COLO829 (cell line): Measurements from ENCODE around the gene CD200R1L.

Experiments used
- DNase-seq: peaks from one replicate; pipeline ENCODE4 v3.0.0; 2012; ENCODE audit warnings: low spot score

Gene CD200R1L

GRCh38 chr3:112786881-112787579 lies 59.6 kb downstream of the CD200R1L start:
- DNase-seq, result no peak

DNA sequence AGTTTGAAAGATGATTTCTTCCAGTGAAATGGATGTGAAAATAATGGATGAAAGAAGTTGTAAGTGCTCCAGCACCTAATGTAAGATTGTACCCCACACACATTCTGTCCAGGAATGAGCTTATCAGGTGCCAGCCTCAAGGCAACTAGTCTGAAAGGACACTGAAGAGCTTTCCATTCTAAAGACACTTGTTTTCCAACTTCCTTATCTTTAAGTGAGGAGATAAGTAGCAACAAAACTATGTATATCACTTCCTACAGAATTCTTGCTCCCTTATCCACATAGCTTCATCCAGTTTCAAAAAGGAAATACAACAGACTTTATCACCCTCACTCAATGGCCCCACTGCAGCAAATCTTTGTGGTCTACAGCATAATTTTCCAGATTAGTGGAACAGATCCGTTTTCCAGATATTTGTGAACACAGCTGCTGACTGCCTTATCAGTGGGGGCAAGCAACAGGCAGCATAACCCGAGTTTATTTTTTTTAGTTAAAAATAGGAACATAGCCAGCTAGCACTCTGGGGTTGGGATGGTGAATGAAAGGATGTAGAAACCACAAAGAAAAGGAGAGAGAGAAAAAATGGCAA lies 60.6 kb downstream of the CD200R1L start:
- DNase-seq, result no peak

DNA sequence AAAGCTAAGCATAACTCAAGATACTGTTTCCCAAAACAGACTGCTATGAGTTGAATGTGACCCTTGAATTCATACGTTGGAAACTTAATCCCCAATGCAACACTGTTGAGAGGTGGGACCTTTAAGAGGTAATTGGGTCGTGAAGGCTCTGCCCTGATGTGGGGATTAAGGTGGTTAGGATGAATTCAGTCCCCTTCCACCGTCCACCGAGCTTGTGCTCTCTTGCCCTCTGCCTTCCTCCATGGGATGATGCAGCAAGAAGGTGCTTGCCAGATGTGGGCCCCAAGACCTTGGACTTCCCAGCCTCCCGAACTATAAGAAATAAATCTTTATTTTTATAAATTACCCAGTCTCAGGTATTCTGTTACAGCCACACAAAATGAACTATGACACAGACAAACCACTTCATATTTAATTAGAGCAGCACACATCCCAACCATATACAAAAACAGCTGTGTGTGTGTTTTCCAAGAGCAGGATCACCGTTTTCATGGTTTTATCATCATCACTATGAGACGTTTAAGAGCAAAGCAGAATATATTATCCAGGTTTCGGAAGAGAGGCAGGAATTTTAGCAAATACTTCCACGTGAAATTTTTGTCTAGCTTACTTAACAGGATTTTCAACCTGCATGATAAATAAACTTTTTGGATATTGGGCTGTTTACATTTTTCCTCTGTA lies 61.2 kb downstream of the CD200R1L start:
- no peak for DNase-seq

- no peak for DNase-seq
These were observed 64.2 kb downstream of the CD200R1L start for GRCh38 chr3:112782491-112782890.

DNA sequence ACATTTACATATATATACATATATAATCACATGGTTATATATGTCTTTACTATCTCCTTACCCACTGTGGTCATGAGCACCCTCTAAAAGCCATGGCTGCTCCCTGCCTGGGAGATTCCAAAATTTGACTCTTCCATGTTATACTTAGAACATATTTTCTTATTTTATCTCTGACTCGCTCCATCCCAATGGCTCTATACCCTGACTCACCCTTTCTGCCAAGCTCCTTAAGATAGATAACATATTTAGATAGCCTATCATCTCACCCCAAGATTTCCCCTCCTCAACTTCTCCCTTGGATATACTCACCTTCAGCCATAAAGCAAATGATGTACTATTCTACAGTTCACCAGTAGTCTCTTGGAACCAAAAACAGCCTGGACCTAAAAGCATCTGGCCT lies 65.1 kb downstream of the CD200R1L start:
- DNase-seq, result no peak

DNA sequence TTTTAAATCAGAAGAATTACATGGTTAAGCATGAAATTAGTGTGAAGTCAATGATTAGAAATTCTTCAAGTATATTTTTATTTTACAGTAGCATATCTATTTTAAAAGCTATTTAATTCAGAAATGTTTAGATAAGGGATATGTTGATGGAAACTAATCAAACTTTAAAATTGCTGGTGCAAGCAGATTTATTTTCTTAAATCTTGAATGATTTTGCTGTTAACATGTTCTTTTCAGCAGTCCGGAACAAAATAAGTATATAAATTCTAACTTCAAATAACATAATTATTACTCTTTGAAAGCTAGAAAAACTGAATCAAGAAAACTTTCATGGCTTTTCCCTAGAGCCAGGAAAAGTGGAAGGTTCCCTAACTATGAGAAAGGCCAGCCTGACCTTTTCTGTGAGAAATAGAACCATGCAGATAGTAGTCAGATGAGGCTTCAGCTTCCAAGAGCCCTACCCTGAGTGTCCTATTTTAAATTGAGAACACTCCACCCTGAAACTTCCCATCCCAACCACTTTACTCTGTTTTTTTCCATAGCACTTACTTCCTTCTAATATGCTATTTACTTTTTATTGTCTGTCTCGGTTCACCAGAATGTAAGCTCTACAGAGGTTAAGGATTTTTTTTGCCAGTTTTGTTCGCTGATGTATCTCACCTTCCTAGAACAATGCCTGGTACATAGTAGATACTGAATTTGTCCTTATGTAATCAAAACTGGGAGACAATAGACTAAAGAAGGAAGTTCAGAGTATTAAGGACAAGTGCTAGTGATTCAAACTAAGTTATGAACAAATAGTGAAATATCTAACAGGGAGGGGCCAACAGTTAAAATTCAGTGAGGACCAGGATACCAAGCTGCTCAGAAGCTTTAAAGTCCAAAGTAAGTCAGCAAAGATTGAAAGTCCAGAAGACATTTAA lies 66.8 kb downstream of the CD200R1L start:
- no peak for DNase-seq

- DNase-seq, result no peak
These were observed 67.7 kb downstream of the CD200R1L start for GRCh38 chr3:112779011-112779410.

GRCh38 chr3:112778353-112778948 lies 68.2 kb downstream of the CD200R1L start:
- DNase-seq, result no peak

- no peak for DNase-seq
These were observed 68.9 kb downstream of the CD200R1L start for GRCh38 chr3:112777811-112778210.

- DNase-seq, result no peak
These were observed 69.8 kb downstream of the CD200R1L start for GRCh38 chr3:112776836-112777235.

GRCh38 chr3:112776000-112776399 lies 70.7 kb downstream of the CD200R1L start:
- DNase-seq, result no peak

DNA sequence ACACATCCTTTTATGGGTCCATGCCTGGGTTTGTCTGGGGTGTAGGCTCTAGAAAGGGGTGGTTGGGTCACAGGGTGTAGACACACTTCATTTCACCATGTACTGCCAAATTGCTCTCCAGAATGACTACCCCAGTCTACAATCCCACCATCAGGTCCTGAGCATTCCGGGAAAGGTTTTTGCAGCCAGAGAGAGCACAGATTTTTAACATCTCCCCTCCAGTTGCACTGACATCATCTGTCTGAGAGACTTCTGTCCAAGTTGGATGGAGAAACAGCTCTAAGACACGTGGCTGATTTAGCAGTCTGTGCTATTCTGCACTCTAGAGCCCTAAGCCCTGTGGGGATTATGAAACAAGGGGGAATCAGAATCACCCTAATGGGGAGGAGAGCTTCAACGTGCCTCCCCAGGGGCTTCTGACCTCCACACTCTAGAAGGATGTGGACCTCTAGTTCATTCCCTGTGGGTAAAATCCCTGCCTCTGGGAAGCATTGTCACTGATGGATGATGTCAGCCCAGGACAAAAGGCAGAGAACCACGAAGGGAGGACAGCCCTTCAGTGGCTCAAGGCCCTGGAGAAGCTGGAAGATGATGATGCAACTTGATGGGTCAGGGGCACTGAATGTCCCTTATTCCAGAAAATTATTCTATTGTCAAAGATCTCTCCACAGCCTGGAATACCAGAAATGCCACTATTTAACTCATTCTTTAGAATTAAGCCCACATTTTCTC lies 71.5 kb downstream of the CD200R1L start:
- no peak for DNase-seq

- no peak for DNase-seq
These were observed 72.3 kb downstream of the CD200R1L start for GRCh38 chr3:112774293-112774926.

DNA sequence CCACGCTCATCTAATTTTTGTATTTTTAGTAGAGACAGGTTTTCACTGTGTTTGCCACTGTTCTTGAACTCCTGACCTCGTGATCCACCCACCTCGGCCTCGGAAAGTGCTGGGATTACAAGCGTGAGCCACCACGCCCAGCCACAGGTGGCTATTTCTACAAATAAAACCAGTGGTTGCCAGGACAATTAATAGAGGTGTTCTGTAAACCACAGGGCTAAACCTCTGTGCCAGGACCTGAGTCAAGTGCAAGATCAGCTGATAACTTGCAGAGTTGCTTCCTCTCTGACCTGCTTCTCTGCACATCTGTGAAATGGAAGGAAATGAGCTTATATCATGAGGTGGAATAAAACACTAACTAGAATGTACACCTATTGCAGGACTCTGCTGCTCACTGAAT lies 72.8 kb downstream of the CD200R1L start:
- DNase-seq, result no peak

DNA sequence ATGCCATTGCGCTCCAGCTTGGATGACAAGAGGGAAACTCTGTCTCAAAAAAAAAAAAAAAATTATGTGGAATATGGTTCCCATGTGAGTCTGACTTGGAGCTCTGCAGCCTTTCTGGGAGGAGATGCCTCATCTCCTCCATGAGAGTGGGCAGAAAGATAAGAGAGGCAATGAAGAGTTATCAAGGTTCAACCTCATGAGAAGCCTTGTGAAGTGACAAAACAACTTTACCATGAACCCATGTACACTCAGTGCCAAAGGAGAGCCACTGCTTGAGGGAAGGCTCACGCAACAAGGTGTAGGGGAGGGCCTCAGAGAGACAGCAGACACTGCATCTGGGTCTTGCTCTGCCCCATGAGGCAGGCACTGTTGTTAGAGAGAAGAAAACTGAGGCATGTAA lies 75.7 kb downstream of the CD200R1L start:
- no peak for DNase-seq

- DNase-seq, result no peak
These were observed 76.5 kb downstream of the CD200R1L start for GRCh38 chr3:112770032-112770626.

GRCh38 chr3:112769286-112769978 lies 77.2 kb downstream of the CD200R1L start:
- DNase-seq, result no peak

DNA sequence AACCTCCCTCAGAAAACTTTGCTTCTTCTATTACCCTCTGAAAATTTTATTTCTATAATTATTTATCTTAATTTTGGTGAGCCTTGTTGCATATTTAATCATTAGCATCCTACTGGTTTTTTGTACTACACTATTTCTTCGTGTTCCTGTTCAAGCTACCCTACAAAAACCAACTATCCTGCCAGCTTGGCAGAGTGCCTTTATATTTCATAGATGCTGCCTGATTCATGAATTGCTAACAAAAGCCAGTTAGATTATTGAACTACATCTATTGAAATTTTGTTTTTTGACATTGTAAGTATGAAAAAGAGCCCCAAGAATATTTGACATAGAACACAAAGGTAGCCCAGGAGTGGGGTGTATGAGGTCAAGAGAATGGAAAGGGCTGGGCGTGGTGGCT lies 78.9 kb downstream of the CD200R1L start:
- DNase-seq, result no peak

- DNase-seq, result no peak
These were observed 79.5 kb downstream of the CD200R1L start for GRCh38 chr3:112767177-112767576.
